CD8-positive, alpha-beta memory T cell (primary cell): ENCODE data around the gene RALGPS2. TPM values are rescaled to one million over a fixed set of nuclear protein-coding genes. Genes with fewer than 3 reads are reported as not detected.
"Not testable (repeated sequence)": the region's sequence is repeated elsewhere in the genome, so short reads cannot be mapped to it uniquely, and the experiment has no call there.

Experiments used
- CTCF ChIA-PET: fragments of 350-600 bp; sonication (Branson Sonifier 250); formaldehyde crosslinking; loops from one replicate; lab custom pipeline; 2021; ENCODE audit warnings: antibody characterized with exemption; lab: Charles Lee
- POLR2A ChIA-PET: fragments of 350-600 bp; sonication (Branson Sonifier 250); formaldehyde crosslinking; loops from one replicate; lab custom pipeline; 2021; ENCODE audit warnings: antibody characterized with exemption; lab: Charles Lee
- DNase-seq, 5 donors: peaks; one replicate each; pipeline versions ENCODE4 v3.0.0 to v3.0.0-alpha.2; 2020 to 2022; ENCODE audit warnings: mixed read lengths in 1 of 5
- H3K27ac ChIP-seq: one replicate; pipeline ENCODE4 v1.7.0; 2013; ENCODE audit warnings: low read depth, mild to moderate bottlenecking, low read length, moderate library complexity
- H3K27me3 ChIP-seq: 2 replicates; pipeline ENCODE4 v1.7.0; 2013; ENCODE audit warnings: low read length, mild to moderate bottlenecking; ENCODE audit not compliant: insufficient read depth, poor library complexity, severe bottlenecking
- H3K36me3 ChIP-seq: 2 replicates; pipeline ENCODE4 v1.7.0; 2013; ENCODE audit warnings: mild to moderate bottlenecking, low read length, moderate library complexity; ENCODE audit not compliant: insufficient read depth
- H3K4me1 ChIP-seq: 2 replicates; pipeline ENCODE4 v1.7.0; 2013; ENCODE audit warnings: mild to moderate bottlenecking, low read length, moderate library complexity; ENCODE audit not compliant: insufficient read depth
- H3K4me3 ChIP-seq: 2 replicates; pipeline ENCODE4 v1.7.0; 2013; ENCODE audit warnings: mild to moderate bottlenecking, low read length
- H3K9me3 ChIP-seq: 2 replicates; pipeline ENCODE4 v1.7.0; 2013; ENCODE audit warnings: mild to moderate bottlenecking, low read length
- H3K27ac Mint-ChIP-seq, 8 donors: one replicate each; pipeline ENCODE4 v1.8.0; 2020 to 2021; ENCODE audit warnings: mixed read lengths in 8 of 8, mild to moderate bottlenecking in 6 of 8, inconsistent platforms in 3 of 8, moderate library complexity in 3 of 8
- H3K27me3 Mint-ChIP-seq, 2 donors: one replicate each; pipeline ENCODE4 v1.8.0; 2020 to 2021; ENCODE audit warnings: mixed read lengths in 2 of 2, mild to moderate bottlenecking in 1 of 2, moderate library complexity in 1 of 2
- H3K36me3 Mint-ChIP-seq, 3 donors: one replicate each; pipeline ENCODE4 v1.8.0; 2020 to 2021; ENCODE audit warnings: mixed read lengths in 3 of 3, inconsistent platforms in 1 of 3, mild to moderate bottlenecking in 1 of 3
- H3K4me1 Mint-ChIP-seq, 3 donors: one replicate each; pipeline ENCODE4 v1.8.0; 2020 to 2021; ENCODE audit warnings: mixed read lengths in 3 of 3, inconsistent platforms in 1 of 3, mild to moderate bottlenecking in 1 of 3
- H3K4me3 Mint-ChIP-seq, 7 donors: one replicate each; pipeline ENCODE4 v1.8.0; 2020 to 2021; ENCODE audit warnings: mixed read lengths in 7 of 7, mild to moderate bottlenecking in 6 of 7, moderate library complexity in 4 of 7, inconsistent platforms in 2 of 7
- H3K9me3 Mint-ChIP-seq, 5 donors: one replicate each; pipeline ENCODE4 v1.8.0; 2020 to 2022; ENCODE audit warnings: mixed read lengths in 5 of 5, mild to moderate bottlenecking in 3 of 5, moderate library complexity in 2 of 5, inconsistent platforms in 1 of 5
- polyA plus RNA-seq: library from polyadenylated mRNA; unstranded; fragments of 300-500 nt; fragmentation: Illumina TruSeq; gene quantifications from one replicate; pipeline ENCODE4 v1.2.3, GENCODE V29; 2021
- total RNA-seq, 2 experiments: library from RNA; stranded (reverse); gene quantifications; one replicate each; pipeline ENCODE4 v1.2.3, GENCODE V29; 2021

RALGPS2 gene
- total and polyA plus RNA-seq, 3 experiments from 2014 or later: 1.8 to 4.1 (median 2.1) TPM

- H3K4me3 Mint-ChIP-seq: no peak overlapping the region
- CTCF ChIA-PET: interaction anchor here (1.1 kb wide), 1 partner anchor 10 kb away, joined by 3 read pairs; no protein-coding TSS in a partner anchor
- DNase-seq: no peak
Observed at GRCh38 chr1:178942285-178943198, 217.5 kb downstream of the RALGPS2 start.

GRCh38 chr1:178944729-178945128 lies 219.7 kb downstream of the RALGPS2 start:
- H3K27me3 Mint-ChIP-seq: peaks cover 8 to 25% of the 10 kb centered on the region in 2 donors
- no peak overlapping the region for H3K27ac Mint-ChIP-seq
- Histone ChIP-seq H3K27ac (no peak overlapping the region), H3K36me3 (no peaks in the 10 kb centered on the region), H3K9me3 (no peaks in the 10 kb centered on the region), H3K27me3 (no peaks in the 10 kb centered on the region), H3K4me1 (no peaks in the 10 kb centered on the region), H3K4me3 (no peak overlapping the region)
- DNase-seq: no peak
- no peaks in the 10 kb centered on the region for H3K4me1 Mint-ChIP-seq
- no peaks in the 10 kb centered on the region for H3K9me3 Mint-ChIP-seq
- ChIA-PET CTCF (no interaction called here), POLR2A (no interaction called here)
- no peak overlapping the region for H3K4me3 Mint-ChIP-seq
- peaks cover 0 to 3% (median 0%) of the 10 kb centered on the region in 3 donors for H3K36me3 Mint-ChIP-seq

More at GRCh38 chr1:178942285-178943198, 217.5 kb downstream of the RALGPS2 start:
- no peaks in the 10 kb centered on the region for H3K4me1 ChIP-seq
- Mint-ChIP-seq H3K9me3 (no peaks in the 10 kb centered on the region), H3K27ac (no peak overlapping the region), H3K4me1 (no peaks in the 10 kb centered on the region), H3K27me3 (peaks cover 12 to 20% of the 10 kb centered on the region in 2 donors), H3K36me3 (peaks cover 0 to 3% (median 0%) of the 10 kb centered on the region in 3 donors)
- H3K27ac ChIP-seq: no peak overlapping the region
- no peaks in the 10 kb centered on the region for H3K9me3 ChIP-seq
- no peak overlapping the region for H3K4me3 ChIP-seq
- no peaks in the 10 kb centered on the region for H3K27me3 ChIP-seq
- POLR2A ChIA-PET: no interaction called here
- no peaks in the 10 kb centered on the region for H3K36me3 ChIP-seq

GRCh38 chr1:178945763-178946266 lies 220.8 kb downstream of the RALGPS2 start:
- DNase-seq: no peak
- Histone ChIP-seq H3K27ac (no peak overlapping the region), H3K27me3 (no peaks in the 10 kb centered on the region), H3K4me1 (no peaks in the 10 kb centered on the region), H3K4me3 (no peak overlapping the region), H3K9me3 (no peaks in the 10 kb centered on the region), H3K36me3 (no peaks in the 10 kb centered on the region)
- peaks cover 0 to 3% (median 0%) of the 10 kb centered on the region in 3 donors for H3K36me3 Mint-ChIP-seq
- H3K27ac Mint-ChIP-seq: no peak overlapping the region
- ChIA-PET CTCF (no interaction called here), POLR2A (no interaction called here)
- no peaks in the 10 kb centered on the region for H3K4me1 Mint-ChIP-seq
- peaks cover 8 to 29% of the 10 kb centered on the region in 2 donors for H3K27me3 Mint-ChIP-seq
- H3K4me3 Mint-ChIP-seq: no peak overlapping the region
- no peaks in the 10 kb centered on the region for H3K9me3 Mint-ChIP-seq

DNA sequence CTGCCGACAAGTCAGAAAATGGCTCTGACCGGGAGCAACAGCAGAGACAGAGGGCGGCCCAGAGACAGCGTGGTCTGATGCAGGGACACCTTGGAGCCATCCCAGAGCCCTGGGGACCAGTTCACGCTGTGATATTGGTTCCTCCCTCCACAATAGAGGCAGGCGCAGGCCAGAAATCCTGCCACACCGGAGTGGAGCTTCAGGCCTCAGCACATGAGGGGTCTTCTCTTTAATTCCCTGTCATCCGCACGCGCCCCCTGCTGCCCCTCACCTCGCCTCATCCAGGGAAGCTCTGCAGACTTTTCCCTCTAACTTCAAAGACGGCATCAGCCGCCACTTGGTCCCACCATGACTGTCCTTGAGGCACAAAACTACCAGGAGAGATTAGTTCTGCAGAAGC lies 221.4 kb downstream of the RALGPS2 start:
- POLR2A ChIA-PET: no interaction called here
- H3K27ac Mint-ChIP-seq: peak overlapping the region in 1 of 8 donors; percentile 79

GRCh38 chr1:178946855-178947676 lies 222.0 kb downstream of the RALGPS2 start:
- H3K4me3 Mint-ChIP-seq: no peak overlapping the region
- Histone ChIP-seq H3K4me1 (no peaks in the 10 kb centered on the region), H3K27ac (no peak overlapping the region), H3K27me3 (no peaks in the 10 kb centered on the region), H3K9me3 (no peaks in the 10 kb centered on the region), H3K4me3 (no peak overlapping the region), H3K36me3 (no peaks in the 10 kb centered on the region)
- H3K9me3 Mint-ChIP-seq: no peaks in the 10 kb centered on the region
- H3K27me3 Mint-ChIP-seq: peaks cover 8 to 30% of the 10 kb centered on the region in 2 donors
- POLR2A ChIA-PET: no interaction called here
- H3K4me1 Mint-ChIP-seq: no peaks in the 10 kb centered on the region
- DNase-seq: no peak
- H3K27ac Mint-ChIP-seq: peak overlapping the region in 1 of 8 donors; percentile 79
- peaks cover 0 to 3% (median 0%) of the 10 kb centered on the region in 3 donors for H3K36me3 Mint-ChIP-seq
- CTCF ChIA-PET: no interaction called here

More for the DNA sequence above, 221.4 kb downstream of the RALGPS2 start:
- H3K4me3 Mint-ChIP-seq: no peak overlapping the region
- H3K9me3 Mint-ChIP-seq: no peaks in the 10 kb centered on the region
- Histone ChIP-seq H3K4me1 (no peaks in the 10 kb centered on the region), H3K27me3 (no peaks in the 10 kb centered on the region), H3K4me3 (no peak overlapping the region), H3K9me3 (no peaks in the 10 kb centered on the region), H3K36me3 (no peaks in the 10 kb centered on the region), H3K27ac (no peak overlapping the region)
- no peaks in the 10 kb centered on the region for H3K4me1 Mint-ChIP-seq
- peaks cover 8 to 26% of the 10 kb centered on the region in 2 donors for H3K27me3 Mint-ChIP-seq
- no peak for DNase-seq
- H3K36me3 Mint-ChIP-seq: peaks cover 0 to 3% (median 0%) of the 10 kb centered on the region in 3 donors
- CTCF ChIA-PET: no interaction called here

DNA sequence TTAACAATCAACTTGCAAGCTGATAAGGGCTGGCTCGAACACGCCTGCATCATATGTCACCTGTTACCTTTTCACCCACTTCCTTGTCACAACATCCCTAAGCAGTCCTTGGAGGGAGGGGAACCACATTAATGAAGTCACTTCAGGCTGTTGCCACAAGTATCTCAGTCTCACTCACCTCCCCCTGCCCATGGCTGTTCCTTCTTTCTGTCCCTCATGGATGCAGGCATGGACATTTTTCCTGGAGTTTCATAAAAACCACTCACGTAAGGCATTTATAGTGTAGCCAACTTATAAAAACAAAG lies 222.6 kb downstream of the RALGPS2 start:
- Histone ChIP-seq H3K9me3 (no peaks in the 10 kb centered on the region), H3K27me3 (no peaks in the 10 kb centered on the region), H3K4me1 (no peaks in the 10 kb centered on the region), H3K27ac (no peak overlapping the region), H3K4me3 (no peak overlapping the region), H3K36me3 (no peaks in the 10 kb centered on the region)
- ChIA-PET POLR2A (no interaction called here), CTCF (no interaction called here)
- peaks cover 0 to 3% (median 0%) of the 10 kb centered on the region in 3 donors for H3K36me3 Mint-ChIP-seq
- H3K4me1 Mint-ChIP-seq: no peaks in the 10 kb centered on the region
- H3K27ac Mint-ChIP-seq: peak overlapping the region in 1 of 8 donors; percentile 52
- no peak for DNase-seq
- H3K27me3 Mint-ChIP-seq: peaks cover 5 to 26% of the 10 kb centered on the region in 2 donors
- H3K4me3 Mint-ChIP-seq: peak overlapping the region in 1 of 7 donors; percentile 6
- H3K9me3 Mint-ChIP-seq: no peaks in the 10 kb centered on the region

- Histone ChIP-seq H3K4me1 (no peaks in the 10 kb centered on the region), H3K36me3 (no peaks in the 10 kb centered on the region), H3K4me3 (no peak overlapping the region), H3K9me3 (no peaks in the 10 kb centered on the region), H3K27ac (no peak overlapping the region), H3K27me3 (no peaks in the 10 kb centered on the region)
- peaks cover 0 to 3% (median 0%) of the 10 kb centered on the region in 3 donors for H3K36me3 Mint-ChIP-seq
- ChIA-PET POLR2A (no interaction called here), CTCF (no interaction called here)
- H3K27ac Mint-ChIP-seq: peak overlapping the region in 1 of 8 donors; percentile 28
- no peaks in the 10 kb centered on the region for H3K4me1 Mint-ChIP-seq
- peaks cover 5 to 22% of the 10 kb centered on the region in 2 donors for H3K27me3 Mint-ChIP-seq
- no peak for DNase-seq
- no peak overlapping the region for H3K4me3 Mint-ChIP-seq
- no peaks in the 10 kb centered on the region for H3K9me3 Mint-ChIP-seq
Observed at GRCh38 chr1:178948676-178949075, 223.6 kb downstream of the RALGPS2 start.

DNA sequence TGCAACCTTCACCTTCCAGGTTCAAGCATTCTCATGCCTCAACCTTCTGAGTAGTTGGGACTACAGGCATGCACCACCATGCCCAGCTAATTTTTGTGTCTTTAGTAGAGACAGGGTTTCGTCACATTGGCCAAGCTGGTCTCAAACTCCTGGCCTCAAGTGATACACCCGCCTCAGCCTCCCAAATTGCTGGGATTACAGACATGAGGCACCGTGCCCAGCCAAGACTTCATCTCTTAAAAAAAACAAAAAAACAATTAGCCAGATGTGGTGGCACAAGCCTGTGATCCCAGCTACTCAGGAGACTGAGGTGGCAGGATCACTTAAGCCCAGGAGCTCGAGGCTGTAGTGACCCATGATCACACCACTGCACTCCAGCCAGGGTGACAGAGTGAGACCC lies 224.8 kb downstream of the RALGPS2 start:
- H3K27me3 ChIP-seq, POLR2A ChIA-PET, DNase-seq, H3K27ac Mint-ChIP-seq, H3K9me3 Mint-ChIP-seq, H3K4me3 Mint-ChIP-seq, H3K27ac ChIP-seq, H3K9me3 ChIP-seq, H3K36me3 ChIP-seq, H3K36me3 Mint-ChIP-seq, H3K4me3 ChIP-seq, H3K4me1 Mint-ChIP-seq, H3K4me1 ChIP-seq, CTCF ChIA-PET: not testable (repeated sequence)
- H3K27me3 Mint-ChIP-seq: peaks cover 3 to 22% of the 10 kb centered on the region in 2 donors
